Measurements from ENCODE around the gene TXN. TPM values are rescaled to one million over a fixed set of nuclear protein-coding genes. Genes with fewer than 3 reads are reported as not detected.

Gene TXN
- total RNA-seq, 1 donor from 2014 or later, result 178 TPM

Other genes with a start within 250 kb of the TXN start
- 27.6 TPM for gene C9orf152, start 48.3 kb downstream of the TXN start, total RNA-seq
- gene TXNDC8, start 81.4 kb upstream of the TXN start, total RNA-seq, result not detected